ENCODE data around the gene TPM3. TPM values are rescaled to one million over a fixed set of nuclear protein-coding genes. Genes with fewer than 3 reads are reported as not detected.

Gene TPM3
- total RNA-seq, 2 donors from 2014 or later, result 74.2 to 131 TPM

GRCh38 chr1:154220071-154220969 lies 28.4 kb upstream of the TPM3 start, which contains the start of gene UBAP2L:
Gene UBAP2L (plus strand): TSS chr1:154220955. CDS start chr1:154225124, 4,169 bp downstream.
- peak; percentile 99 for DNase-seq
- ATAC-seq, result peak; percentile 97
- Histone ChIP-seq H3K36me3 (replicated peaks in 1 of 2; ENCODE audit: insufficient read depth in 1 of 2, low read depth in 2 of 2) (peaks cover 0 to 3% of the 10 kb centered on the region in 2 donors), H3K27ac (peak within 1 kb of the TSS; percentile 98 to 100 (median 99)), H3K9me3 (no peaks in the 10 kb centered on the region), H3K4me1 (peaks cover 55% of the 10 kb centered on the region), H3K27me3 (no peaks in the 10 kb centered on the region), H3K4me3 (peak within 1 kb of the TSS; percentile 91 to 98)
- TF ChIP-seq CTCF (IDR thresholded peaks at IDR 0.05) (no peak), POLR2A (IDR thresholded peaks at IDR 0.05) (peak; percentile 60 to 90 (median 89))
- WGBS, 2 donors, result 0 to 1% methylated on average over 24 to 67 of the region's 73 CpGs
- intact Hi-C loops (cut with DNase I), result no loop called here

- DNase-seq (peak in 2 of 4 donors; percentile 26 to 35), ATAC-seq (no peak)
- peaks cover 57% of the 10 kb centered on the region for H3K4me1 ChIP-seq
- H3K4me3 ChIP-seq, result peak overlapping the region; percentile 91 to 98
- TF ChIP-seq CTCF (IDR thresholded peaks at IDR 0.05) (no peak), POLR2A (IDR thresholded peaks at IDR 0.05) (no peak)
- no peaks in the 10 kb centered on the region for H3K27me3 ChIP-seq
- 5 to 12% methylated on average over 5 of the region's 5 CpGs for WGBS, 2 donors
- H3K9me3 ChIP-seq, result no peaks in the 10 kb centered on the region
- peaks cover 0 to 3% of the 10 kb centered on the region in 2 donors for H3K36me3 ChIP-seq (replicated peaks in 1 of 2; ENCODE audit: insufficient read depth in 1 of 2, low read depth in 2 of 2)
- peak overlapping the region; percentile 98 to 100 (median 99) for H3K27ac ChIP-seq
- intact Hi-C loops (cut with DNase I), result no loop called here
These were observed 27.6 kb upstream of the TPM3 start for GRCh38 chr1:154219541-154219940.

GRCh38 chr1:154218545-154218944 lies 26.6 kb upstream of the TPM3 start:
- H3K27ac ChIP-seq, result no peak overlapping the region
- DNase-seq (no peak), ATAC-seq (no peak)
- H3K36me3 ChIP-seq (replicated peaks in 1 of 2; ENCODE audit: insufficient read depth in 1 of 2, low read depth in 2 of 2), result peaks cover 0 to 5% of the 10 kb centered on the region in 2 donors
- intact Hi-C loops (cut with DNase I), result no loop called here
- no peaks in the 10 kb centered on the region for H3K9me3 ChIP-seq
- WGBS, 2 donors, result 13 to 33% methylated on average over 3 of the region's 3 CpGs
- peaks cover 56% of the 10 kb centered on the region for H3K4me1 ChIP-seq
- TF ChIP-seq POLR2A (IDR thresholded peaks at IDR 0.05) (no peak), CTCF (IDR thresholded peaks at IDR 0.05) (no peak)
- H3K4me3 ChIP-seq, result no peak overlapping the region
- H3K27me3 ChIP-seq, result no peaks in the 10 kb centered on the region

- 85 to 96% methylated on average over 1 of the region's 1 CpG for WGBS, 2 donors
- H3K27ac ChIP-seq, result no peak overlapping the region
- H3K36me3 ChIP-seq (replicated peaks in 1 of 2; ENCODE audit: insufficient read depth in 1 of 2, low read depth in 2 of 2), result peaks cover 12 to 37% of the 10 kb centered on the region in 2 donors
- intact Hi-C loops (cut with DNase I), result no loop called here
- no peaks in the 10 kb centered on the region for H3K9me3 ChIP-seq
- no peak overlapping the region for H3K4me3 ChIP-seq
- no peaks in the 10 kb centered on the region for H3K27me3 ChIP-seq
- TF ChIP-seq CTCF (IDR thresholded peaks at IDR 0.05) (no peak), POLR2A (IDR thresholded peaks at IDR 0.05) (no peak)
- H3K4me1 ChIP-seq, result peaks cover 26% of the 10 kb centered on the region
- DNase-seq (no peak), ATAC-seq (no peak)
These were observed 21.4 kb upstream of the TPM3 start for GRCh38 chr1:154213274-154213673.
